Left forelimb (tissue), 1 donor: ENCODE measurements around the gene LHCGR.
"Not testable (repeated sequence)": the region's sequence is repeated elsewhere in the genome, so short reads cannot be mapped to it uniquely, and the experiment has no call there.

Experiments
- DNase-seq: peaks from one replicate; pipeline ENCODE4 v3.0.0-alpha.2; 2018; ENCODE audit warnings: low spot score

Gene LHCGR

GRCh38 chr2:48739236-48739635, 16.3 kb downstream of the LHCGR start:
- DNase-seq = not testable (repeated sequence)

DNA sequence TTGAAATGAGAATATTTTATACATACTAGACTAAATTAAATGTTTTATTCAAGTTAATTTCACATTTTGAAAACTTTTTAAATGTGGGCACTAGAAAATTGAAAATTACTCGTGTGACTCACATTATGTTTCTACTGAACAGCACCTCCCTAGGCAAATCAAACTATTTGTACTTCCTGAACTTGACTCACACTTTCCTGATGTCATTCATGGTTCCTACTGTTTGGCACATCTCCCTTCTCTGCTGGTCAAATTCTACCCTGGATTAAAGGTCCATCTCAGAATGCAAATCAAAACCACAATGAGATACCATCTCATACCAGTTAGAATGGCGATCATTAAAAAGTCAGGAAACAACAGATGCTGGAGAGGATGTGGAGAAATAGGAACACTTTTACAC, 16.7 kb downstream of the LHCGR start:
- DNase-seq = no peak

GRCh38 chr2:48736251-48736650, 19.3 kb downstream of the LHCGR start:
- no peak for DNase-seq

DNA sequence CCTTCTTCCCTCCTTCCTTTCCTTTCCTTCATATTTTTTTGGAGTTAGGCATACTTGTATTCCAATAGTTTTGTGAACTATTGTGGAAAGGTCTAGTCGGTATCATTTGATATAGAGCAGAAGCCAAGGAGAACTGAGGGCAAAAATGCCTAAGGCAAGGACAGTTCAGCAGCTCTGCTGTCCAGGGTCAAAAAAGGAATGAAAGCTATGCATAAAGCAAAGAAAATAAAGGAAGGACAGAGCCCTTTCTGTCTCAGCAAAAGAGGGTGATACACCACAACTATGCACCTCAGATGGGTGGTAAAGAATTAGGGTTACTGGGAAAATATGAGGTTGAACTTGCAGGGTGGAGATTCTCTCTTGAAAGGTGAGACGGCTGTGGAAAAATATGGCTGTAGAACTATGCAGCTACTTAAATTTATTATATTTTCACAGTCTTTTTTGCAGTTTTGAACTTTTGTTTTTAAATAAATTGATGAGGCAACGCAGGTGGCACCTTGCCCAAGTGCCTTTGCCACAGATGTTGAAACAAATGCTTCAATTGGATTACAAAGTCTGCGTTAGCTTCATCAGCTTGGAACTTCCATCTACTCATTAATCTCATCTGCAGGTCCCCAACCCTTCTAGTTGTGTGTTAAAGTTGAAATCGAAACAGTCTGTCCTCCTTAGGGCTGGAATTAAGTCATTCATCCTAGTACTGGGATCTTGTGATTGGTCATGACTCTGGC, 20.8 kb downstream of the LHCGR start:
- DNase-seq = no peak

- DNase-seq = no peak
Measured at GRCh38 chr2:48733067-48733503, 22.4 kb downstream of the LHCGR start.

DNA sequence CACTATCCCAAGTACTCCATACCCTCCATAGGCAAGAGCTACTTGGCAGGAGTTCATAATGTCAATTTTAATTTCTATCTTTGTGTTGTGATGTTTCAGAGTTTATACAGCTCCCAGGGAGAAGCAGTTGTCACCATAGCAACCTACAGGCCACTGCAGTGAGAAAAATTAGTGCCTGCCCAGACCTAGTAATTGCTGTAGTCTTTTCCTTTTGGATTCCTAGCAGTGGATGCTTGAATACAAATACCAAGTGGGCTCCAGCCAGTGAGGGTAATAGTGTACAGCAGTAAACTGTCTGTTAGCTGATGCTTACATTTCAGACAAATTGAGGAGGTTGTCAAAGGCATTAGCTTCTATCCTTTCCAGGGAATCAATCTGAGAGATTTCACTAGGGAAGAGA, 26.7 kb downstream of the LHCGR start:
- no peak for DNase-seq

GRCh38 chr2:48728295-48728694, 27.2 kb downstream of the LHCGR start:
- DNase-seq = no peak

DNA sequence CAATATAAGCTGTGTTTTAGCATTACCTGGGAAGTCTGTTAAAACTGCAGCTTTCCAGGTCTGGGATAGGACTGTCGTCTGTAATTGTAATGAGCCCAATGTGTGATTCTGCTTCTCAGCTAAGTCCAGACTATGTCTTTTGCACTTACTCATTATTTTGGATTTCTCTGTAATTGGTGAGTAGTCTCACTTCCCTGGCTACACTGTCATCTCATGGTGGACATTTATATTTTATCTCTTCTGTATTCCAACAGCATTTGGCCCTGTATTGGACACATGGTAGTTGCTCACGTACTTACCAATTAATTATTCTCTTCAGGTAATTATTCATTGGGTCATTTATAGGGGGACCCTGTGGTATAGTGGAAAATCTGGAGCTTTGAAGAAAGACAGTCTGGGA, 28.0 kb downstream of the LHCGR start:
- no peak for DNase-seq

DNA sequence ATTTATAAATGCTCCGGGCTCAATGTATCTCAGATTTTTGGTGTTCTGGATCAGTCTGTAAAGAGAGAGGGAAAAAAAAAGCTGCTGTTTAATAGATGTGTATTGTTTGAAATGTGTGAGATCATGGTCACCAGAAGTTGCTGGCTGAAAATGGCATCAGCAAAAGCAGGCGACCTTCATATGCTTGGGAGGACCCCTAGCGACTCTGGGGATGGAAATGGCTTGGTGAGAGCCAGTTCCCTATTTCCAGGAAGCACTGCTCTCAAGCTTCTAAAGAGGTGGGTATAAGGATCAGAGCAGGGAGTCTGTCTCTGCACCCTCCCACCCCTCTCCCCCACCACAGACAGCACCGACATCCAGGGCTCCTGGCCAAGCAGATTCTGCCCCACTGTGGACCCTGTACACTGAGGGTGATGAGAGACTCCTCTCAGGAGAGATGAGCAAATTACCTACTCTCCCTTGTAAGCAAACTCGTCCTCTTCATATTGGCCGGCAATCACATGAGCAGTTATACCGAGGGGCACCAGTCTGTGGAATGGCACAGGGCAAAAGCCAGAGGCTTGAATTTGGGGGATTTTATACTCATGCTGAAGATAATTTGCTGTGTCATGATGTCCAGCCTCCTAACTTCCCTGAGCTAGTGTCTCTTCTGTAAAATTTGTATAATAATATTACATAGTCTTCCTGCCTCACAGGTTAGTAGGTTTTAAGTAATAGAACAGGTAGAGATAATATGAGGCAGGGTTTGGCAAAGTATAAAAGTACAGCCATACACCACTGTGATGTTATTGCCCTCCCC, 29.6 kb downstream of the LHCGR start:
- DNase-seq = no peak

DNA sequence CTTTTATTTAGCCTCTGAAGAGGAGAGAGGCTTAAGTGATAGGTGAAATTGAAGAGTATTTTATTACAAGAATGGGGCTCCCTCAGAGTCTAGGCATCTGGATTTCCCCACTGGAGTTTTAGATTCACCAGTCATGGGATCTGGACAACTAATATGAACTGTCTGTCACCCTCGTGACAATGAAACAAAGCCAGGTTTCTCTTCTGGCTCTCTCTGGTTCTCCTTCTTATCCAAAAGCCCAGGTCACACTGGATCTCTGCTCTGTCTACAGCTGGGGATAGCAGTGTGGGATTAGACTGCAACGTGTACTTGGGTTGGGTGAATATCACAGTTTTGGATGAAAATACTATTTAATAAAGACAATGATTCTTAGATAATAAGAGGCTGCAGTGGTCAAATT, 31.2 kb downstream of the LHCGR start:
- no peak for DNase-seq

DNA sequence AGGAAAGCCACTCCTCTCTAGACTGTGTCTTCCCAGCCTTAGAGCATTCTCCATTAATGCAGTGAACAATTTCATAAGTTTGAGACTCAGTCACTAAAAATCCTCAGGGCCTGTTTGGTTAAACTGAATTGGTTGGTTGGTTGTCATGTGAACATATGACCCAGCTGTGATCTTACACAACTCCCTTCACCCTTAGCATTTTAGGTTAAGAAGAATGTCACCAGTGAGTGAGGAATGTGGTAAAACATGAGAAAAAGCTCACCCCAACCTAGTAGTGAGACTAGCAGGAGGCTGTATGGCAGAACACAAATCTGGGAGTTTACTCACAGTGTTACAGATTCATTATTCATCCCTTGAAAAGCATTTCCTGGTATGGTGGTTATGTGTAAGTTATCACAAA, 32.4 kb downstream of the LHCGR start:
- DNase-seq = no peak

GRCh38 chr2:48722391-48722790, 33.1 kb downstream of the LHCGR start:
- no peak for DNase-seq

- no peak for DNase-seq
Measured at GRCh38 chr2:48721158-48721557, 34.4 kb downstream of the LHCGR start.

DNA sequence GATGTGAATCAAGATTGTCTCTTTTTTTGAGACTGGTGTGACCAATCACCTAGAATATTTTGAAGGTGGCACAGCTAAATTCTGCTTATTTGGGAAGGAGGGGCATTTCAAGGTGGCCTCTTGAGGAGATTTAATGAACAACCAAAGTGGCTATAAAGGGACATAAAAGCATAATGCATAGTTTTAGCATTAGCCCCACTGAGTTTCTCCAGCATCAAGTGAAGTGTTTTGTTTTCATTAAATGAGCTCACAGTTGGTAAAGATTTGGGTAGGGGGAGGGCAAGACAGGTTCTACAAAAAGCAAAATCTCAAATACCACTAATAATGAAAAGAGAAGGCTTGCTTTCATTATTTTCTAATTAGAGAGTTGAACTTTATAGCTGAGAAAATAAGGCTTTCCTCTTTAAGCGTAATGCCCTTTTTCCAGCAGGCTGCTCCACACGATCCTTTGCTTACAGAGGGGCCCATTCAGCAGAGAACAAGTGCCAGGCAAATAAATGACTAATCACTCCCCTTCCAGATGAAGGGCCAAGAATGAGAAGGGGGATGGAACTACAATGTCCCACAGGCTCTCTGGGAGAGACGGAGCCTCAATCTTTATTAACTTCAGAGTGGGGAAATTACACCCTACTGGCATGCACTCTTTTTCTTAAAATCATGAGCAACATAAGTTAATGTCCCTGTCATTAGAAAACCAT, 35.9 kb downstream of the LHCGR start:
- DNase-seq = no peak

GRCh38 chr2:48717846-48718245, 37.7 kb downstream of the LHCGR start:
- DNase-seq = no peak

- no peak for DNase-seq
Measured at GRCh38 chr2:48715956-48716355, 39.6 kb downstream of the LHCGR start.

- no peak for DNase-seq
Measured at GRCh38 chr2:48715042-48715899, 40.3 kb downstream of the LHCGR start.

DNA sequence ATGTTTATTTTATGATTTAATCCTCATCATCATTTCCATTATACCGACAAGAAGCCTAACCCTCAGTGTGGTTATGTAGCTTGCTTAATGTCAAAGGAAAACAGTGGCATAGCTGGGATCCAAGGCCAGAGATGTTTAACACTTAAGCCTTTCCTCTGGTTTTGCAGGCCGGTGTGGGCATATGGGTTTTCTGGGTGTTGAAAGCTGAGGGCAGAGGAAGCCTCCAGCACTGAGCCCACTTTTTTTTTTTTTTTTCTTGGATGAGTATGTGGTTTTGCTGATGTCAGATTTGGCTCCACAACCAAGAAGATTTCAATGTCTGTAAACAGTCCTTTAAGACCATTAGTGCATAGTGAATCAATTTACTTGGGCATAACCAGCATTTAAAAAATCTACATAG, 41.3 kb downstream of the LHCGR start:
- no peak for DNase-seq

DNA sequence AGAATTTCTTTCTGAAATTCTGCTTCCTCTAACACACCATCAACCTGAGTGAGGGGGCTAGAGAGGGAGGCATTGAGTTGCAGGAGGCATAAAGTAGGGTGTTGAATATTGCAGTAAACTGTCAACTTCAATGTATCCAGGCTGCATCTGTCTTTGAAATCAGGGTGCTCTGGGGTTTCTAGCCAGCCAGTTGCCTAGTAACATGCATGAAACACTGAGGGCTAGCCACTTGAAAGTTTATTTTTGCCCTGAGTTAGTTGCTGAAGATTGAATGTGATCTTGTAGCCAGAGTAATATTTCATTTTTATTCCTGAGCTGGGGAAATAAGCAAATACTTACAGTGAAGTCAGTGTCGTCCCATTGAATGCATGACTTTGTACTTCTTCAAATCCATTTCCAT, 41.9 kb downstream of the LHCGR start:
- no peak for DNase-seq

GRCh38 chr2:48712151-48712550, 43.4 kb downstream of the LHCGR start:
- no peak for DNase-seq

DNA sequence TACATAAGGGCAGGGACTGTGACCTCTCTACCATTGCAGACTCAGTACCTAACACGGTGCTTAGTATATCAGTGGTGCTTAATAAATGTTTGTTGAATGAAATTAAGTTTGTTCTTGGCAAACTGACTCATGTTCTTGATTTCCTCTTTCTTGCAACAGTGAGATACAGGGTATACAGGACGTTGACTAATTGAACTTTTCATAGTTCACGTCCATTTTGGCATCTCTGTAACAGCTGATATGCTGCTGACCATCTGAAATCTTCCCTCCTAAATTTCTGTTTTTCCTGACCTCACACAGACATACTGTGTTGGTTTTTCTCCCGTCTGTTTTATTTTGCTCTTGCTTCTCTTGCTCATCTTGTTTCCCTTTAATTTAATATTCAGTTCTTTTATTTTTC, 44.2 kb downstream of the LHCGR start:
- DNase-seq = no peak
